Activated naive CD8-positive, alpha-beta T cell treated with anti-CD3 and anti-CD28 coated beads, Interleukin-2, amount 50 U/mL, for 16 hours (primary cell): ENCODE measurements around the gene KRT84.

ENCODE experiments used
- DNase-seq: peaks from one replicate; pipeline ENCODE4 v3.0.0-alpha.2; 2020; ENCODE audit warnings: low read depth, low spot score

Gene KRT84

DNA sequence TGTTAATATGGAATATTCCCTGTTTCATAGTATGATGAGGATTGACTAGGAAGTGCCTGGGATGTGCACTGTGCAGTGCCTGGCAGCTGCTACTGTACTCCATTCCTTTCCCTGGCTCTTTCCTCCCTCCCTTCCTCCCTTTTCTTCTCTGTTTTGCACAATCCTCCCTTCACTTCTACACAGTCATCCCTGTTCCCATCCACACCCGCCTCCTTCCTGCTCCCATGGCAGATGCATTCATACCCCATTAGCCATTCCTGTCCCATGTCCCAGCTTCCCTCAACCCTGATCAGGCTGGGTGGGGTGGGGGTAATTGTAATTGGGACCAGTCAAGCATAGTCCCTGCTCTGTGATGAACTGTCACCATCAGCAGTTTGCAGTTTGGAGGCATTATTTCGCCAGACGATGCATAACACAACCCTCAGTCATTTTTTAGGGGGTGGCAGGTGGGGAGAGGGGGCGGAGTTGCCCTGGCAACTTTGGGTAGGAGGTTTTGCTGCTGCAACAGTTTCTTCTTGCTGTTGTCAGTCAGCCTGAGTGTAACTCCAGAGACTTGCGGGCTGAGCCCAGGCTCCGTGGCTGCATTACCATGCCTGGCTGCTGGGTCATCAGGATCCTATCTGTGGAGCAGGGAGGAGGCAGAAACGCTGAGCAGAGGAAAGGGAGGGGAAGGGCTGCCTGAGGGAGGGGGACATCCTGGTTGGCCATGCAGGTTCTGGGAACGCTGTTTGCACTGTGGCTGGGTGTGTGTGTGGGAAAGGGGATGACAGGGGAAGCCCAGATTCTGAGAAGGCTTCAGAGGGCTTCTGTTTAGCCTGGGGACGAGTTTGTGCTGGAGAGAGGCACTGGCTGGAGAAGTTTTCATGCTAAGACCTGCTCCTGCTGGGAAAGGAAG is 4.1 kb upstream of the KRT84 start:
- DNase-seq: no peak

DNA sequence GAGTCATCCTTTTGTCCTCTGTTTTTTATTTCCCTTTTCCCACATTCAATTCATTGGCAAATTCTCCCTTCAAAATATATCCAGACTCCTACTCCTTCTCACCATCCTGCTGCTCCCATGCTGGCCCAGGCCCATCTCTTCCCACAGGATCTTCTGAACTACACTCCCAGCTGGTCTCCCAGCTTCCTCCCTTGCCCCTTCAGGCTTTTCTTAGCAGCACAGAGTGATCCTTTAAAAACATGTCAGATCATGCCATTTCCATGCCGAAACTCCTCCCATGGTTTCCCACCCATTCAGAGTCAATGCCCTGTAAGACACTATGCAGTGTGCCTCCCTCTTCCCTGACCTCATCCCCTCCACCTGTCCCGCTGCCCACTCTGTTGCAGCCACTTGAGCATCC is 2.4 kb upstream of the KRT84 start:
- DNase-seq: no peak

DNA sequence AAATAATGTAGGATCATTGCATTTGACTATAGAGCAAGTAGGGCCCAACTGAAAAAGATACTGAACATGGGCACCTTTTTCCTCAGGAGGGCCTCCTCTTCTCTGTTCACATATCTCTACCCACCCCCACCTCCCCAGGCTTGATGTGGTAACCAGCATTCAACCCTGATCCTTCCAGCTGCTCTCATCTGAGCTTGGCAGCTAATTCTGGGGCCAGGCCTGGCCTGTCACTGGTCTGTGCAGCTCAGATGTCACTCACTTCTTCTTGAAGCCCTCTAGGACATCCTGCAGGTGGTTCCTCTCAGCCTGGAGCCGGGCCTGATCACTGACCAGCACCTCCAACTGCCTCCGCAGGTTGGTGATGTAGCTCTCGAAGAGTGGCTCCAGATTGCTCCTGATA is 2.1 kb downstream of the KRT84 start:
- no peak for DNase-seq

DNA sequence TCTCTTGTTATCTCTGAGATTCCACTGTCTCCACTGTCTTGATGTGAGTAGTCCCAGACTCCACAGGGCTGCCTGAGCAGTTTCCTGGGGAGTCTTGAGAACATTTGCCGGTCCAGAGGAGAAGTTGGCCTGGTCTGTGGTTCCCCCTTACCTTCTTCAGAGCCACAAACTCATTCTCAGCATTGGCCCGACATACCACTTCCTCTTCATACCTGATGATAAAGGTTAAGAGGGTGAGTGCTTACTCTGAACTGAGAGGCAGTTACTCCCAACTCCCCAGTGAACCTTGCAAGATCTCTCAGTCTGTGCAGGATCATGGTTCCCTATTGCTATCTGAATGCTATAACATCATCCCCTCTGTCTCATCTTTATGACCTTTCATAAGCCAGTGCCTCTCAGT is 2.6 kb downstream of the KRT84 start:
- DNase-seq: no peak

DNA sequence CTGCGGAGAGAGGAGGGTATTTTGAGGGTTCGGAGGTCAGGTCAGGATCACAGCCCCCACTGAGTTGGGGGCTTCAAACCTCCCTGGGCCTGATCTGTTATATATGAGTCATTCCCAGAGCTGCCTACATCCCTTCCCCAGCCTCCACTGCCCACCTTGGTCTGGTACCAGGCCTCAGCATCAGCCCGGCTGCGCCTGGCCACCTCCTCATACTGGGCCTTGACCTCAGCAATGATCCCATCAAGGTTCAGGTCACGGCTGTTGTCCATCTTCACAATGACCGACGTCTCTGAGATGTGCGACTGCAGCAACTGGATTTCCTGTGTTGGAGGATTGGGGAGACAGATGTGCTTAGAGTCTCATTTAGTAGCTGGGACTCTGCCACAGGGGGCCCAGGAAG is 4.2 kb downstream of the KRT84 start:
- DNase-seq: no peak

DNA sequence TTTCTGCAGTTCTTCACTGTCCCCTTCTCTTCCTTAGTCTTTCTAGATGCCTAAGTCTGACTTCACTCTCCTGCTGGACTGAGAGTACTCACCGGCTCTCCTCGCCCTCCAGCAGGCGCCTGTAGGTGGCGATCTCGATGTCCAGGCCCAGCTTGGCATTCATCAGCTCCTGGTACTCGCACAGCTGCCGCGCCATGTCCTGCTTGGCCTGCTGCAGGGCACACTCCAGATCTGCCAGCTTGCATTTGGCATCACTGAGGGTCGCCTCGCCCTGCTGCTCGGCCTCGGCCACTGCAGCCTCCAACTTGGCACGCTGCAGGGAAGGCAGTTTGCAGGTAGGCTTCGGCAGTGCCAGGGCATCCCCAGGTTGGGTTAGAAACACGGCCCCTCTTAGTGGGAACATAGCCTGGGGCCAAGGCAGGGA is 5.2 kb downstream of the KRT84 start:
- no peak for DNase-seq

DNA sequence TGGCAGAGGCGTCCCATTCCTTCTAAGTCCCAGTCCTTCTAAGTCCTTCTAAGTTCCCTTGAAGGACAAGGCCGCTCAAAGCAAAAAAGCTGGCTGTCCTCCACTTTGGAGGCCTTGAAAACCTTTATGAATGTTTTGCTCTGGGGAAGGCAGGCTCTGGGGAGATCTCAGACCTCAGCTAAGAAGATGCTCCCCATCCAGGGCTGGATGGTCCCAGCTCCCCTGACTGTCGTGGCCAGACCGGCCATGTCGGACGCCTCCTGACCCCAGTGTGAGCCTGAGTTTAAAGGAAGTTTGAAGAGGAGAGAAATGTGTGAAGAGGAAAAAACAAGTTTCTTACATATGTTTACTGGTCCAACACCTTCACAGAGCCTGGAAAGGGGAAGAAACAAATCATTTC is 5.9 kb downstream of the KRT84 start:
- no peak for DNase-seq

DNA sequence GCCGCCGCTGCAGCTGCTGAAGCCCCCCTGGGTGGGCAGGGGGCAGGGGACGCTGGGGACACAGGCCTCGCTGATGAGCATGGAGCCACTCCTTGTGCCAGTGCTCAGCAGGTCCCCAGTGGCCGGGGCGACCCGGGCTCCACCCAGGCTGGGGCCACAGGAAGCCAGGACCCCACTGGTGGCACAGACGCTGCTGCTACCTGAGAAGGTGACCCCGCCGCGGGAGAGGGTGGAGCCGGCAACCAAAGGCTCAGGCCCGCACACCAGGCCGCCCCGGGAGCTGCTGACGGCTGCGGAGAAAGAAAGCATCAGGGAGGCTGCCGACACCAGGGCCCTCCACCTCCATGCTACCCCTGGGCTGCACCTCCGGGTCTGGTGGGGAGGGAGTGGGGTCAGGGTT is 7.4 kb downstream of the KRT84 start:
- no peak for DNase-seq

DNA sequence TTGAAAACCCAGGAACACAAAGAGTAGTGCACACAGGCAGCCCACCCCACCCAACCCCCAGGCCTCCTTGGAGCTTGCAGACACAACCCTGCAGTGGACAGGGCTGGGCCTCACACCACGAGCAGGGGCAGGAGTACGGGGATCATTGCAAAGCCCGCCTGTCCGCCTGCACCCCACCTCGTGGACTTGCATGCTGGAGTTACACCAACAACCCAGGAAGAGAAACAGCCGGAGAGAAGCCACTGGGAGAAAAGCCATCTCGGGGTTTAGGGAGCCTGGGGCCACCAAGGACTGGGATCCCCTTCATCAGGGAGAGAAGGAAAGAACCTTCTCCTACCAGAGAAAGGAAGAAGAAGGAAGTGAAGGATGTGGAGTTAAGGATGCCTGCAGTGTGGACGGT is 8.2 kb downstream of the KRT84 start:
- no peak for DNase-seq

DNA sequence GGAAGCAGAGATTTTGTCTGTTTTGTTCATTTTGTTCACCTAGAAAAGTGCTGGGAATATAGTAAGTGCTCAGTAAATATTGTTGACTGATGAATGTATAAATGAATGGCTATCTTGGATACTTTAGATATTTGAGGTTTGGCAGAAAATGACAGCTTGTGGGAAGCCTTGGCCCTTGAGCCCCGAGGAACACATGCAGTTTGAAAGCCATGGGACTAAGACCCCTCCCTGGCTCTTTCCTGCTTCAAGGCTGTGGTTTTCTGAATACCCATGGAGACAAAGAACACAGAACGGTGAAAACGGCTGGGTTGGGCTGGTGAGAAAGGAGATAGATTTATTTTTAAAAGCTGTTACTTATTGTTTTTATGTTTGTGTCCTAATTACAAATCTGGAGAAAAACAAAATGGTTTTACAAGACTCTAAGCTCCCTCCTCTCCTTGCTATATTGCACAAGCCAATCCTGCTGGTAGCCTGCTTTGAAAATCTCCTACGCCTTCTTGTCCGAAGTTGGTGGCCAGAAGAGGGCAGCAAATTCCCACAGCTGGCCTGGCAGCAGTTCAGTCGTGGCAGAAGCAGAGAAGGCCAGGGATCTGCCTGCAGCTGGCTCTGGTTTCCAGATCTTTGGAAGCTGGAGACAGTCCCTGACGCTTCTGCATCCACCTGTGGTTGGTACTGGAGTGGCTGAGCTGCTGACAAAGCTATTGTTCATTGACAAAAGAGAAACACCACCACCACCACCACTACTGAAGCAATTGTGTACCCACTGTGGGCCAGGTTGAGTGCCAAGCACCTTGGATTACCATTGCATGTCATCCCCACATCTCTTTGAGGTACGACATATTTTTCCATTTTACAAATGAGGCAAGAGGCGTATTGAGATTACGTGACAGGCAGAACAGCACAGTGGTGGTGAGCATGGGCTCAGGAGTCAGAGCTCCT is 13.0 kb downstream of the KRT84 start:
- no peak for DNase-seq

DNA sequence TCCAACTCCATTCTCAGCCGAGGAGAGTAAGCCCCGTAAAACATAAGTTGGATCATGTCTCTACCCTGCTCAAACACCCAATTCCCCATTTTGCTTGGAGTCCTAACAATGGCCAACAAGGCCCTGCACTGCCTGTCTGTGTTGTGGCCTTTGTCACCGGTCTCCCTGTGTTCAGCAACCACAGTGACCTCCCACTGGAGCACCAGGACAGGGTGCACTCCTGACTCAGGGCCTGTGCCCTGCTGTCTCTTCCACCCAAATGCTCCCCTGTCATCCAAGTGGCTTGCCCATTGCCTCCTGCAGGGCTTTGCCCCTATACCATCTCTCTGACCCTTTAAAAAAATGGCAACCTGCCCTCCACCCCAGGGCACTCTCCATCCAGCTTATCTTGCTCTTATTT is 13.7 kb downstream of the KRT84 start:
- no peak for DNase-seq

DNA sequence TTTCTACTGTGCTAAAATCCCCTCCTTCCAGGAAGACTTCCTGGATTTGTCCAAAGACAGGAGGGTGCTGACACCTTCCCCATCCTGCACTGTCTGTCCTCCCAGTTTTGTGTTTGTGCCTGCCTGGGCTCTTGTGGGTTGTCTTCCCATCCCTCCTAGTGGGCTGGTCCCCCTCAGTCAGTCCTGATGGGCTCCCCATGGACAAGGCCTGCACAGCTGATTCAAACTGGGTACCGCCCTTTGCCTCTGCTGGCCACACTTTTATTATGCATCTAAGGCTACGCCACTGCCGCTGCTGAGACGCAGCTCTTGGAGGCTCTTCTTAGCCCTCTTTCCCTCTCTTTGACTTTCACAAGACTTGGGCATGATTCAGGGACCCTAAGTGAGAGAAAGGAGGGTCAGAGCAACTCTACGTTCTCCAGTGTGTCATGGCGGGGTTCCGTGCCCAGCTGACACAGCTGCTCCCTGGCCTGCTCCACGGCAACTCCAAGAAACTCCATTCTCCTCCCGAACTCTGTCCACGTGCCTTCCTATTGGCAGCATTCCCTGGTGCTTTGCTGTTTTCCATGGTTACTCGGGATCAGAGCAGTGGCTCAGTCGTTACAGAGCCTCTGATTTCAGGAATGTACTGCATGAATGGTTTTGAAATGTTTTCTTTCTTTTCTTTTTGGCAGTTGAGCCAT is 14.4 kb downstream of the KRT84 start:
- no peak for DNase-seq

DNA sequence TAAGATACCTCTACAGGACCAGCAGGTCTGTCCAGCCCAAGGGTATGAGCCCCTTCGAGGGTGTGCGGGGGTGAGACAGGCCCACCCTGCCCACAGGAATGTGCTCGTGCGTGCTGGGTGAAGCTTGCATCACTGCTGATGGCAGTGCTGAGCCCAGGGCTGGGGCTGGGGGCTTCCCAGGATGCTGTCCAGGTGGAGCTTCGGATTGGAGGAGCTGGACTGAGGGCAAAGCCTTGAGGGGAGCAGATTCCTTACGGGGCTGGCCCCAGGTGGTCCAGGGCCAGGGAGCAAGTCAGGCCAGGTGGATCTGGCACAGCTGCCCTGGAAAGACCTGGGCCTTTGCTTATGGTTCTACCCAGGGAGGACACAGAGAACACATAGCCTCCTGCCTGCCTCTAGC is 15.6 kb downstream of the KRT84 start:
- DNase-seq: no peak

DNA sequence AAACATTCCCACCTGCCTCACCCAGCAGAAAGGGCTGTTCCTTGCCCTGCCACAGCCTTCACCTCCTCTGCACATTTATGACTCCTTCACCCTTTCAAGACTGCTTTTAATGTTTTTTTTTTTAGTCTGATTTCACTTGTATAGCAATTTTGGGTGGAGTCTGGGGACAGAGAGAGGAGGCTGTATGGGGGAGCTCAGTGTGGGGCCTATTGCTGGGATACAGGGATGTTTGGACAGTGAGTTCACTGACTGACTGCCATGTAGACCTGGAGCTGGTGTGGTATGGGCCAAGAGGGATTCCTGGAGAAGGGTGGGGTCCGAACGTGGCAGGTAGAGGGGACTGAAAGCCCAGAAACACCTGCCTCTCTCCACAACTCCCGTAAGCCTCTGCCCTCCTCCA is 16.2 kb downstream of the KRT84 start:
- no peak for DNase-seq

DNA sequence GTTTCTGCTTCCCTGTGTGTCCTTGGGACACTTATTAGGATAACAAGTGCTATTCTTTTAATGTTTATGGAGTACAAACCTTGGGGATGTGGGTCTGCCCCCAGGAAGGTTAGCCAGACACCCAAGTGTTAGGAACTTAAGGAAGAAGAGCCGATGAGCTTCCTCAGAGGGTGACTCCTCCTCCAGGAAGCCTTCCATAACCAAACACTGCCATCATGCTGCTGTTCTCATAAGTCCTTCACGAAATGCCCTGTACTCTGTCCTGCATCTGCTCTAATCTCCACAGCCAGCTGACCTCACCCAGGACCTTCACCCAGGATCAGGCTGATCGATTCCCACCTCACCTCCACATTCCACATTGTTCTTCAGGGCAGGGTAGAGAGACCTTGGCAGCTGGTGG is 16.9 kb downstream of the KRT84 start:
- no peak for DNase-seq

DNA sequence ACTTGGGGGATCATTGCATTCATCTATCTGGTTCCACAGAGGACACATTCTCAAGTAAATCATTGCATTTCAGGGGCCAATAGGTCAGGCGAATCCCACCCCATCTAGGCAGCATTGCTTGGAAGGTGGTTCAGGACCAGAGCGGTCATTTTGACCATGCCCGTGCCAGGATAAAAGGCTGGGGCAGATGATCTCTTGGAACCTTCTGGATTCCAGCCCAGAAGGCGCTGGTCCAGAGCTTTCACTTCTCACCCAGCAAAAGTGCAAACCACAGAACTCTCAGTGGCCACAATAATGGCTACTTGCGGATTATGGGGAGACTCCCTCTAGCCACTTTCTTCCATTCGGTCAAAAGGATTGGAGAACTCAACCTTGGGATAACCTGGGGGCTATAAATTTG is 17.6 kb downstream of the KRT84 start:
- DNase-seq: no peak

DNA sequence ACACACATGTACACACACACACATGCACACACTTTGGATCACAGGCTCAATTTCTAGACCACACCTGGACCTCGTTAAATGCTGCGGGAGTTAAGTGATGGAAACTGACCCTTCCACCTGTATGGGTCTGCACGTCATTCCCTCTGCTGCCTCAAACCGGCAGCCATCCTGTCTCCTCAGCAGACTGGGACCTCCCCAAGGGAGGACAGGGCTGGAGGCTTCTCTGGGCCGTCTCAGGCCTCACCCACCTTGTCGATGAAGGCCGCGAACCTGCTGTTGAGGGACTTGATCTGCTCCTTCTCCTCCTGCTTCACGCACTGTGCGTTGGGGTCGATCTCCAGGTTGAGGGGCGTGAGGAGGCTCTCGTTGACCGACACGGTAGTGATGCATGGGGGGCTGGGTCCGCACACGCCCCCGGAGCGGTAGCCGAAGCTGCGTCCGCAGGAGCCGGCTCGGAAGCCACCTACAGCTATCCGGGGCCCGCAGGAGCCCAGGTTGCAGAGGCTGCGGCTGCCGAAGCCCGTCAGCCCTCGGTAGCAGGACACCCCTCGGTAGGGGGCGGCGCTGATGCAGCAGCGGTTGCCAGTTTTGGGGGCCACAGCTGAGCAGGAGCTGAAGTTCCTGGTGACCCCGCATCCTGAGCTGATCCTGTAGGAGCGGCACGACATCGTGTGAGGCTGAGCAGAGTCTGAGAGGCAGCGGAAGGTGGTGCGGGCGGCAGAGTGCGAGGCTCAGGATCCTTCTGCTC is 18.5 kb downstream of the KRT84 start, which contains the start of gene KRT85:
Gene KRT85, minus strand, starts transcription at position 744 of the 748 bp plus-strand sequence. Its CDS starts 76 bp downstream, at position 668.
- DNase-seq: no peak

DNA sequence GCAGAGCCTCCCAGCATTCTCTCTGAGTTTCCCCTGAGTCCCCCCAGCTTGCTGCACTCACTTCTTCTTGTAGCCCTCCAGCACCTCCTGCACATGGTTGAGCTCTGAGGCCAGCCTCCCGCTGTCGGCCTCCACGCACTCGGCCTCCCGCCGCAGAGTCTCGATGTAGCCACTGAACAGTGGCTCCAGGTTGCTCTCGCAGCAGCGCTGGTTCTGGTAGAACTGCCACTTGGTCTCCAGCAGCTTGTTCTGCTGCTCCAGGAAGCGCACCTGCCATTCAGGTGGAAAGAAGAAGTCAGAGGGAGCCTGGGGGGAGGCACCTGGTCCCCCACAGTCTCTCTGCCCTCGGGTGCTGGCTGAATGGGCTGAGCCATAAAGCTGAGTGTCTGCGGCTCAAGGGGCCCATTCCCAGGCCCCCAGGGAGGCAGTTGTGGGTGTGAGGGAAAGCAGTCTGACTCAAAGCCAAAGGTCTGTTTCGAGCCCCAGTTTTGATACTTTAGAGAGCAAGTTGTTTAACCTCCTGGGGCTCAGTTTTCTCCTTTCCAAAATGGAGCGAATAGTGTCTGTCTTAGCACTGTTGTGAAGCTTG is 20.5 kb downstream of the KRT84 start:
- no peak for DNase-seq

DNA sequence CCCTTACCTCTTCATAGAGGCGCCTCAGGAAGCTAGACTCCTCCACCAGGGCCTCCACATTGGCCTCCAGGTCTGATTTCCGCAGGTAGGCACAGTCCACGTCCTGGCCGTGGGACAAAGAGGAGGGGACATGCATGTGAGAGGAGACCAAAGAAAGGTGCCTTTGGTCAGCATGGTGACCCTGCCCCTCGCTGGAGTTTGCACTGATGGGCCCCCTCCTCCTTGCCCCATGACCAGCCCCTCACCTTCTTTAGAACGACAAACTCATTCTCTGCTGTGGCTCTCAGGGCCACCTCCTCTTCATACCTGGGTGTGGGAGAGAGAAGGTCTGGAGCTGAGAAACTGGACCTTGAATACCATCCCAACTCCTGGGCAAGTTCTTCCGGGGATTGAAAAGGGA is 21.4 kb downstream of the KRT84 start:
- no peak for DNase-seq

DNA sequence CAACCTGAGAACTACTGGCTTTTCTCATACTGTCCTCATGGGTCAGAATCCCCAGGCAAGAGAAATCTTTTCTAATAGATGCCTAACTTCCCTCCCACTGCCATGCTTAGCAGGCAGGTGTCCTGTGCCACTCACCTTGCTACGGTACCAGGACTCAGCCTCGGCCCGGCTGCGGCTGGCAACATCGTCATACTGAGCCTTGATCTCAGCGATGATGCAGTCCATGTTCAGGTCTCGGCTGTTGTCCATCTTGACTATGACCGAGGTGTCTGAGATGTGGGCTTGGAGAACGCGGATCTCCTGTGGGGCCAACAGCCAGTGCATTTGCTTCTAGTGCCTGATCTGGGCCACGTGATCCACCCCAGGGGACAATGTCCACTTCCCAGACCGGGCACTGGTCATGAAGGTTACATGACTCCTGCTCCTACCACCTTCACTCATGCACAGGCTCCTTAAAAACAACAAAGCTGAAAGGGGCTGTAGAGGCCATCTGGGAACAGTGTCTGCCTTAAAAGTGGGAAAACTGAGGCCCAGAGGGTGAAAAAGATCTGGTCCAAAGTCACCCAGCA is 22.3 kb downstream of the KRT84 start:
- no peak for DNase-seq
